MM.1S (cell line): ENCODE results near the gene HOXB3.

Experiments used
- DNase-seq: peaks from one replicate; pipeline ENCODE4 v3.0.0-alpha.2; 2015
- H2AFZ ChIP-seq: fragments of 300-600 bp; sonication (generic); 2 replicates; pipeline ENCODE4 v1.6.0; 2016; ENCODE audit warnings: antibody characterized with exemption, low read length
- H3F3A ChIP-seq: fragments of 300-600 bp; sonication (generic); 2 replicates; pipeline ENCODE4 v1.6.1; 2016; ENCODE audit warnings: mild to moderate bottlenecking, antibody characterized with exemption, low read length, moderate library complexity, mixed read lengths; ENCODE audit not compliant: insufficient read depth
- H3K27ac ChIP-seq: fragments of 300-600 bp; sonication (generic); 2 replicates; pipeline ENCODE4 v1.5.1; 2016; ENCODE audit warnings: mild to moderate bottlenecking, low read length
- H3K27me3 ChIP-seq: fragments of 300-600 bp; sonication (generic); replicated peaks from 2 replicates; pipeline ENCODE4 v1.6.0; 2016; ENCODE audit warnings: low read length; ENCODE audit not compliant: insufficient read depth
- H3K36me3 ChIP-seq: fragments of 300-600 bp; sonication (generic); replicated peaks from 2 replicates; pipeline ENCODE4 v1.6.1; 2016; ENCODE audit warnings: mild to moderate bottlenecking, low read length, mixed read lengths; ENCODE audit not compliant: insufficient read depth
- H3K4me1 ChIP-seq: fragments of 300-600 bp; sonication (generic); 2 replicates; pipeline ENCODE4 v1.6.1; 2016; ENCODE audit warnings: low read length, mixed read lengths
- H3K4me2 ChIP-seq: fragments of 300-600 bp; sonication (generic); 2 replicates; pipeline ENCODE4 v1.6.0; 2016; ENCODE audit warnings: low read depth, low read length
- H3K4me3 ChIP-seq: fragments of 300-600 bp; sonication (generic); 2 replicates; pipeline ENCODE4 v1.5.1; 2016; ENCODE audit warnings: low read length, mixed read lengths
- H3K79me2 ChIP-seq: fragments of 300-600 bp; sonication (generic); 2 replicates; pipeline ENCODE4 v1.6.1; 2016; ENCODE audit warnings: mixed run types, low read length, mixed read lengths
- H3K9ac ChIP-seq: fragments of 300-600 bp; sonication (generic); 2 replicates; pipeline ENCODE4 v1.6.1; 2016; ENCODE audit warnings: low read length, mixed read lengths
- H3K9me2 ChIP-seq: fragments of 300-600 bp; sonication (generic); replicated peaks from 2 replicates; pipeline ENCODE4 v1.6.1; 2016; ENCODE audit warnings: mild to moderate bottlenecking, low read length, mixed read lengths; ENCODE audit not compliant: insufficient read depth
- H3K9me3 ChIP-seq: fragments of 300-600 bp; sonication (generic); replicated peaks from 2 replicates; pipeline ENCODE4 v1.6.1; 2016; ENCODE audit warnings: mild to moderate bottlenecking, low read length, mixed read lengths; ENCODE audit not compliant: insufficient read depth
- H4K20me1 ChIP-seq: fragments of 300-600 bp; sonication (generic); 2 replicates; pipeline ENCODE4 v1.6.1; 2016; ENCODE audit warnings: mild to moderate bottlenecking, low read length, moderate library complexity, mixed read lengths; ENCODE audit not compliant: insufficient read depth
- EZH2 ChIP-seq: fragments of 300-600 bp; sonication (generic); optimal IDR thresholded peaks from 2 replicates; pipeline ENCODE3; 2017; ENCODE audit warnings: low read depth, mild to moderate bottlenecking, antibody characterized with exemption, low read length, mixed read lengths
- EZH2phosphoT487 ChIP-seq: fragments of 300-600 bp; sonication (generic); IDR thresholded peaks from 2 replicates; pipeline ENCODE4 v1.6.1; 2018; ENCODE audit warnings: antibody characterized with exemption, low read length
- TF ChIP-seq, protein P1 (sequence below): fragments of 300-600 bp; sonication (generic); IDR thresholded peaks from 2 replicates; pipeline ENCODE4 v1.5.1; 2016; ENCODE audit warnings: antibody characterized with exemption, low read length, mixed read lengths

The HOXB3 gene

DNA sequence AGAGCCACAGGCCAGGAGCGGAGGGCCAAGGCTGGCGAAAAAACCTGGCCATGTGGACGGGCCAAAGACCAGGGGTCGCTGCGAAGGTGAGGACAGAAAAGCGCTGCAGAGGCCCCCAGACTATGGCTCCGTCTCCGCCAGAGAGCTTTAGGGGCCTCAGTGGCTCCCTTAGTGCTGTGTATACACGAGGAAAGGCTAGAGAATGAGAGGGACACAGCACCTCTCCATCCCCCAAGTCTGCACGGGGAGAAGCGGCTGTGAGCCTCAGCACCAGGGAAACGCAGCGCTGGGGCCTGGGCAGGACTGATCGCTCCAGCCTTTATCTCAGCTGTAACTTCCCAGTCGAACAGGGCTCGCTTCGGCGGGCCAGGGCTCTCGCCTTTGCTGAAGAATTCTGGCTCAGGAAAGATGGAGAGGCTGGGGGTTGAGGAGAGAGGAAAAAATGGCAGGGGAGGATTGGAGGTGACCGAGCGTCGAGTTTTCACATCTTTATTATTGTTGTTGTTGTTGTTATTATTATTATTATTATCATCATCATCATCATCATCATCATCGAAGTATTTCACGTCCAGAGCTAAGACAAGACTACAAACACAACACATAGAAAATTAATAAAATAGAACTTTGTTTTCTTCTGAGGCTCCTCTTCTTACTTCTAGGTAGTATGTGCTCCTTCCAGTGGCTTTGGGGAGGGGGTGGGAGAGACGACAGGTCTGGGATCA is 5.4 kb upstream of the HOXB3 start:
- Histone ChIP-seq H3F3A (no peaks in the 10 kb centered on the region), H4K20me1 (no peaks in the 10 kb centered on the region), H3K9ac (no peak overlapping the region), H3K9me3 (no peaks in the 10 kb centered on the region), H3K27me3 (peaks cover 61% of the 10 kb centered on the region), H3K79me2 (no peaks in the 10 kb centered on the region), H3K27ac (no peak overlapping the region), H3K9me2 (no peaks in the 10 kb centered on the region), H3K4me1 (no peaks in the 10 kb centered on the region), H3K4me2 (peak overlapping the region; percentile 95; the same call in 1 of the 2 replicates), H3K36me3 (no peaks in the 10 kb centered on the region), H2AFZ (no peak overlapping the region), H3K4me3 (no peak overlapping the region)
- TF ChIP-seq EZH2phosphoT487 = no peak
- TF ChIP-seq EZH2 = no peak
- TF ChIP-seq, protein P1, sequence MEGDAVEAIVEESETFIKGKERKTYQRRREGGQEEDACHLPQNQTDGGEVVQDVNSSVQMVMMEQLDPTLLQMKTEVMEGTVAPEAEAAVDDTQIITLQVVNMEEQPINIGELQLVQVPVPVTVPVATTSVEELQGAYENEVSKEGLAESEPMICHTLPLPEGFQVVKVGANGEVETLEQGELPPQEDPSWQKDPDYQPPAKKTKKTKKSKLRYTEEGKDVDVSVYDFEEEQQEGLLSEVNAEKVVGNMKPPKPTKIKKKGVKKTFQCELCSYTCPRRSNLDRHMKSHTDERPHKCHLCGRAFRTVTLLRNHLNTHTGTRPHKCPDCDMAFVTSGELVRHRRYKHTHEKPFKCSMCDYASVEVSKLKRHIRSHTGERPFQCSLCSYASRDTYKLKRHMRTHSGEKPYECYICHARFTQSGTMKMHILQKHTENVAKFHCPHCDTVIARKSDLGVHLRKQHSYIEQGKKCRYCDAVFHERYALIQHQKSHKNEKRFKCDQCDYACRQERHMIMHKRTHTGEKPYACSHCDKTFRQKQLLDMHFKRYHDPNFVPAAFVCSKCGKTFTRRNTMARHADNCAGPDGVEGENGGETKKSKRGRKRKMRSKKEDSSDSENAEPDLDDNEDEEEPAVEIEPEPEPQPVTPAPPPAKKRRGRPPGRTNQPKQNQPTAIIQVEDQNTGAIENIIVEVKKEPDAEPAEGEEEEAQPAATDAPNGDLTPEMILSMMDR = no peak
- no peak for DNase-seq

DNA sequence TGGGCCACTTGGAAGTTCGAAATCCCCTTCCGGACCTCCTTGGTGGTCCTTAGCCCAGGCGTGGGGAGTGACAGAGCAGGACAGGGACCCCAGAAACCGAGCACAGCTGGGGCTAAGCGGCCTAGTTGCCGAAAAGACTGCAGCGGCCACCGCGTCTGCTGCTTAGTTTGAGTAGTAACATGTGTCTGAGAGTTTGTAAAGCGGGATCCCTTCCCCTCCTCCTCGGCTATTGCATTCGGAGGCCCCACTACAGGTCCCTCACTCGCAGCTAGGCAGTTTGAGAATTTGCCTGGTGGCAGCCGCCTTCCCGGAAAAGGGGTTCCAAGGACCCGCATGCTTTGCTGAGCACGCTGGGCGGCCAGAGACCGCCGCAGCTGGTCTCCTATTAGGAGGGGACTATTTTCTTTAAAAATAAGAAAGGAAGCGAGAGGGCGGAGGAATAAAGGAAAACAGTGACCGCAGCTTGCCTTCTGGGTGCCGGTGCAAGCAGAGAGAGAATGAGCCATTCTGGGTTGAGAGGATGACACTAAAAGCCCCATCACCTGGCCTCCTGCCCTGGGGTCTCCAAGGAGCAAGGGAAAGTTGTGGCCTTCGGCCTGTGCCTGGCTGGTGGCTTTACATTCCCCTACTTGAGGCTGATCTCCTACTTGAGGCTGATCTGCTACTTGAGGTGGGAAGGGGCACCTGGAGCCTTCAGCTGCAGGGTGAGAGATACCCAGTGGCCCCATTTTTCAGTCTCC is 4.7 kb upstream of the HOXB3 start:
- Histone ChIP-seq H2AFZ (no peak overlapping the region), H3K9ac (no peak overlapping the region), H3K27me3 (peaks cover 53% of the 10 kb centered on the region), H3F3A (no peaks in the 10 kb centered on the region), H3K9me2 (no peaks in the 10 kb centered on the region), H4K20me1 (no peaks in the 10 kb centered on the region), H3K79me2 (no peaks in the 10 kb centered on the region), H3K4me2 (no peak overlapping the region), H3K4me3 (no peak overlapping the region), H3K9me3 (no peaks in the 10 kb centered on the region), H3K4me1 (no peaks in the 10 kb centered on the region), H3K27ac (no peak overlapping the region), H3K36me3 (no peaks in the 10 kb centered on the region)
- DNase-seq = no peak
- no peak for TF ChIP-seq EZH2
- TF ChIP-seq EZH2phosphoT487 = no peak
- TF ChIP-seq, protein P1 = no peak

DNA sequence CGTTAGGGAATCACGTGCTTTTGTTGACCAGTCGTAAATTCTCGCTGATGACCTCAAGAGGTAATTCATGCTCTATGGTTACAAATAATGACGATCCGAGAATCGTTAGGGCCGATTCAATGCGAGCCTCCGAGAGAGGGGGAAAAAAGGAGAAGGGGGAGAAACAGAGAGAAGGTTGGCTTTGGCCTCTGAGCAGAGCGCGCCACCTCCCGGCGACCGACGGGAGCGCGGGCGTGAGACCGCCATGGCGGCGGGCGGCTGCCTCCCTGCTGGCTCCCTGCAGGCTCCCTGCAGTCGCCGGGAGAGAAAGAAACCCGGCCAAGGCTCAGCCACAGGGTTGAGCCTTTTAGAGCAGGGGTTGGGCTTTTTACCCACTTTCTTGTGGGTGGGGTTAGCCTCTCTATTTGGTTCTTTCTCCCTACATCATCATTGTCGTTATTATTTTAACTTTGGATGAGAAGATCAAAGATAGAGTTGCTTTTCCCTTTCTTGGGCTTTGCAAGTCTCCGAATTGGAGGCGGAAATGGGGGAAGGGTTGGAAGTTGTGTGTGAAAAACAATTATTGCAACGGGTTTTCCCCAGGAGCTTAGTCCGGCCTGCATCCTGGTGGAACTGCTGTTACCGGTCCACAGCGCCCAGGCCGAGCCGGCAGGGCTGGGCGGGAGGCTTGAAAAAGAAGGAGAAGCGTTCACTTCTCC is 3.9 kb upstream of the HOXB3 start:
- Histone ChIP-seq H3K36me3 (no peaks in the 10 kb centered on the region), H3K9me2 (no peaks in the 10 kb centered on the region), H3K4me1 (no peaks in the 10 kb centered on the region), H3K4me3 (peak overlapping the region; percentile 65), H3K9me3 (no peaks in the 10 kb centered on the region), H3K4me2 (peak overlapping the region; percentile 99), H4K20me1 (no peaks in the 10 kb centered on the region), H3K79me2 (no peaks in the 10 kb centered on the region), H3F3A (no peaks in the 10 kb centered on the region), H3K9ac (no peak overlapping the region), H2AFZ (peak overlapping the region; percentile 63; the same call in 1 of the 2 replicates), H3K27me3 (peaks cover 46% of the 10 kb centered on the region), H3K27ac (no peak overlapping the region)
- TF ChIP-seq, protein P1 = peak; percentile 94
- TF ChIP-seq EZH2 = no peak
- DNase-seq = peak; percentile 59
